ENCODE data around the gene RAB11B.
A peak's percentile ranks its signal among the peaks of the same experiment; 100 is the strongest.
"Not testable (repeated sequence)": the region's sequence is repeated elsewhere in the genome, so short reads cannot be mapped to it uniquely, and the experiment has no call there.

The RAB11B gene

GRCh38 chr19:8396563-8397203 lies 6.5 kb downstream of the RAB11B start:
- DNase-seq = no peak

GRCh38 chr19:8397271-8397670 lies 7.1 kb downstream of the RAB11B start:
- DNase-seq = no peak

GRCh38 chr19:8397746-8398310 lies 7.7 kb downstream of the RAB11B start:
- DNase-seq = no peak

- DNase-seq = no peak
These were observed 8.2 kb downstream of the RAB11B start for GRCh38 chr19:8398311-8398771.

GRCh38 chr19:8399681-8400188 lies 9.6 kb downstream of the RAB11B start:
- no peak for DNase-seq

GRCh38 chr19:8401981-8402411 lies 11.8 kb downstream of the RAB11B start:
- no peak for DNase-seq

GRCh38 chr19:8403098-8403819 lies 13.1 kb downstream of the RAB11B start:
- no peak for DNase-seq

- no peak for DNase-seq
These were observed 13.6 kb downstream of the RAB11B start for GRCh38 chr19:8403820-8404109.

GRCh38 chr19:8404391-8405151 lies 14.4 kb downstream of the RAB11B start:
- no peak for DNase-seq

GRCh38 chr19:8410718-8411117 lies 20.6 kb downstream of the RAB11B start:
- DNase-seq = not testable (repeated sequence)

- DNase-seq = peak; percentile 97
These were observed 22.8 kb downstream of the RAB11B start, which contains the start of gene MARCHF2 for GRCh38 chr19:8412783-8413628. Gene MARCHF2 (plus strand): TSS chr19:8413305. CDS start chr19:8421841, 8,536 bp downstream.

GRCh38 chr19:8413629-8413995 lies 23.5 kb downstream of the RAB11B start:
- no peak for DNase-seq

- DNase-seq = no peak
These were observed 26.6 kb downstream of the RAB11B start for GRCh38 chr19:8416796-8417195.

- no peak for DNase-seq
These were observed 31.6 kb downstream of the RAB11B start for GRCh38 chr19:8421484-8422461.

- DNase-seq = peak; percentile 43
These were observed 33.7 kb downstream of the RAB11B start for GRCh38 chr19:8423817-8424223.

- not testable (repeated sequence) for DNase-seq
These were observed 35.2 kb downstream of the RAB11B start for GRCh38 chr19:8425331-8425730.

- no peak for DNase-seq
These were observed 36.1 kb downstream of the RAB11B start for GRCh38 chr19:8426283-8426682.

GRCh38 chr19:8429044-8429443 lies 38.9 kb downstream of the RAB11B start:
- DNase-seq = no peak

GRCh38 chr19:8429826-8430225 lies 39.7 kb downstream of the RAB11B start:
- no peak for DNase-seq

GRCh38 chr19:8430650-8431049 lies 40.5 kb downstream of the RAB11B start:
- no peak for DNase-seq

- no peak for DNase-seq
These were observed 48.1 kb downstream of the RAB11B start for GRCh38 chr19:8438236-8438635.
